Heart left ventricle (tissue), 13 donors: ENCODE data around the gene PLD4.

Experiments used
- CTCF ChIP-seq, 12 donors: fragments of 200-600 bp; sonication (generic) in 4 of 12; IDR thresholded peaks; one replicate each; pipeline versions ENCODE4 v1.5.0 to v1.8.0; 2018 to 2022; ENCODE audit warnings: antibody characterized with exemption in 12 of 12, mild to moderate bottlenecking in 5 of 12
- POLR2A ChIP-seq, 2 donors: fragments of 450-650 bp; IDR thresholded peaks; one replicate each; pipeline ENCODE4 v1.6.1; 2017; ENCODE audit warnings: antibody characterized with exemption in 2 of 2, mild to moderate bottlenecking in 2 of 2, moderate library complexity in 2 of 2
- donor health status: ischemic (EF 13 %, LVEDD 7.1; RV severe dilation, severe dysfunction).
- donor health status: DM: no; HTN: yes; CAD: no.
- donor health status: DM: no; HTN: no; CAD: no.
- donor health status: ischemic (EF 25% LVEDD 6.9; RV normal size, moderate dysfunction).
- donor health status: ischemic (EF 25% LVEDD 5.7; RV mildly dilated, moderate dysfunction).
- donor health status: ischemic (EF 35%, LVEDD 5.7; RV mildly dilated, moderate dysfunction).
- donor health status: nonischemic (EF 11% LVEDD 7.7; RV severe dilation, severe dysfunction).
- donor health status: DM: yes; HTN: yes; CAD: no.
- donor health status: PGD.
- donor health status: ischemic (EF 29% LVEDD 5.4; RV normal size, mild dysfunction).
- donor health status: nonischemic (EF 23%, LVEDD 6.1; RV moderate dilation, normal function).

DNA sequence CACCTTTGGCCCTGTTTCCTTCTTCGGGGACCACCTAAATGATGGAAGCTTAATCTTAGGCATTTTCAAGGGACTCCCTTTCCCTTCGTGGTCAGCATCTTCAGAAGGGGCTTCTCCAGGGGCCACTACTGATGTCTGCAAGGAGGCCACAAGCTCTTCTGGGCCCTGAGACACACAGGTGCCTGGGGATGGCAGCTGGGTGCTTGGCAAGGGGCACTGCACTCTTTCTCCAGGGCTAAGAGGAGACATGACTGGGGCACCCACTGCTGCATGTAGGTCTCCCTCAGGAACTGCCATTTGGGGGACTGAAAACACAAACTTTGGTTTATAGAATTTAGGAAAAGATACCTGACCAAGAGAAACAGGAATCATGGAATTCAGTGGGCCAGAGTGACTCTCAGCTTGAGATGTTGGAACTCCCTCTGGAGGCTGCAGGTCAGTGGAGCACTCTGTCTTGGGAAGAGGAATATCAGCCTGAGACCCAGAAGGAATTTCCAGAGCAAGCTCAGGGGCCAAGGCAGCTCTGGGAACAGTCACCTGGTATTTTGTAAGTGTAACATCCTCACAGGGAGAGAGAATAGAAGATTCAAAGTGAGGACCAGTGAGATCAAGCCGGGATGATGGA is 16.0 kb downstream of the PLD4 start:
- no peak for TF ChIP-seq POLR2A (IDR thresholded peaks at IDR 0.05)
- TF ChIP-seq CTCF (IDR thresholded peaks at IDR 0.05), result no peak
